H1 (cell line): ENCODE measurements around the gene CEP135. TPM values are rescaled to one million over a fixed set of nuclear protein-coding genes. Genes with fewer than 3 reads are reported as not detected.

Experiments
- polyA plus RNA-seq, 7 experiments: library from polyadenylated mRNA; depleted of rRNA in 3 of 7; stranded (reverse) in 5 of 7; unstranded in 2 of 7; fragments of >200 nt in 5 of 7; fragments of 200-250 nt in 2 of 7; gene quantifications; 1 replicate in 5 of 7; 2 replicates in 1 of 7; 4 replicates in 1 of 7; pipeline versions ENCODE4 v1.2.1 to v1.2.3, GENCODE V29; 2011 to 2013; ENCODE audit warnings: missing spikeins in 2 of 7, mixed read lengths in 2 of 7
- total RNA-seq: library from RNA; stranded (reverse); fragmentation: NEBNext Ultra II Directional; extraction: Animal tissue kit (Norgen Biotek cat#: 25700); gene quantifications from 2 replicates; pipeline ENCODE4 v1.2.1, GENCODE V29; 2021
- TF ChIP-seq, protein P1 (sequence below): fragments of 300-600 bp; sonication (generic); IDR thresholded peaks from 2 replicates; pipeline ENCODE4 v1.7.1; 2012; ENCODE audit warnings: low read length, moderate library complexity, mild to moderate bottlenecking, inconsistent platforms; ENCODE audit not compliant: insufficient replicate concordance

The CEP135 gene
- total and polyA plus RNA-seq, 2 of the 8 experiments (the other 6 are each of a cell fraction or from before 2014, with no cell fraction given), result 2.7 to 14.5 TPM

GRCh38 chr4:56050625-56051024 is 101.9 kb downstream of the CEP135 start (continued):
- TF ChIP-seq, protein P1, sequence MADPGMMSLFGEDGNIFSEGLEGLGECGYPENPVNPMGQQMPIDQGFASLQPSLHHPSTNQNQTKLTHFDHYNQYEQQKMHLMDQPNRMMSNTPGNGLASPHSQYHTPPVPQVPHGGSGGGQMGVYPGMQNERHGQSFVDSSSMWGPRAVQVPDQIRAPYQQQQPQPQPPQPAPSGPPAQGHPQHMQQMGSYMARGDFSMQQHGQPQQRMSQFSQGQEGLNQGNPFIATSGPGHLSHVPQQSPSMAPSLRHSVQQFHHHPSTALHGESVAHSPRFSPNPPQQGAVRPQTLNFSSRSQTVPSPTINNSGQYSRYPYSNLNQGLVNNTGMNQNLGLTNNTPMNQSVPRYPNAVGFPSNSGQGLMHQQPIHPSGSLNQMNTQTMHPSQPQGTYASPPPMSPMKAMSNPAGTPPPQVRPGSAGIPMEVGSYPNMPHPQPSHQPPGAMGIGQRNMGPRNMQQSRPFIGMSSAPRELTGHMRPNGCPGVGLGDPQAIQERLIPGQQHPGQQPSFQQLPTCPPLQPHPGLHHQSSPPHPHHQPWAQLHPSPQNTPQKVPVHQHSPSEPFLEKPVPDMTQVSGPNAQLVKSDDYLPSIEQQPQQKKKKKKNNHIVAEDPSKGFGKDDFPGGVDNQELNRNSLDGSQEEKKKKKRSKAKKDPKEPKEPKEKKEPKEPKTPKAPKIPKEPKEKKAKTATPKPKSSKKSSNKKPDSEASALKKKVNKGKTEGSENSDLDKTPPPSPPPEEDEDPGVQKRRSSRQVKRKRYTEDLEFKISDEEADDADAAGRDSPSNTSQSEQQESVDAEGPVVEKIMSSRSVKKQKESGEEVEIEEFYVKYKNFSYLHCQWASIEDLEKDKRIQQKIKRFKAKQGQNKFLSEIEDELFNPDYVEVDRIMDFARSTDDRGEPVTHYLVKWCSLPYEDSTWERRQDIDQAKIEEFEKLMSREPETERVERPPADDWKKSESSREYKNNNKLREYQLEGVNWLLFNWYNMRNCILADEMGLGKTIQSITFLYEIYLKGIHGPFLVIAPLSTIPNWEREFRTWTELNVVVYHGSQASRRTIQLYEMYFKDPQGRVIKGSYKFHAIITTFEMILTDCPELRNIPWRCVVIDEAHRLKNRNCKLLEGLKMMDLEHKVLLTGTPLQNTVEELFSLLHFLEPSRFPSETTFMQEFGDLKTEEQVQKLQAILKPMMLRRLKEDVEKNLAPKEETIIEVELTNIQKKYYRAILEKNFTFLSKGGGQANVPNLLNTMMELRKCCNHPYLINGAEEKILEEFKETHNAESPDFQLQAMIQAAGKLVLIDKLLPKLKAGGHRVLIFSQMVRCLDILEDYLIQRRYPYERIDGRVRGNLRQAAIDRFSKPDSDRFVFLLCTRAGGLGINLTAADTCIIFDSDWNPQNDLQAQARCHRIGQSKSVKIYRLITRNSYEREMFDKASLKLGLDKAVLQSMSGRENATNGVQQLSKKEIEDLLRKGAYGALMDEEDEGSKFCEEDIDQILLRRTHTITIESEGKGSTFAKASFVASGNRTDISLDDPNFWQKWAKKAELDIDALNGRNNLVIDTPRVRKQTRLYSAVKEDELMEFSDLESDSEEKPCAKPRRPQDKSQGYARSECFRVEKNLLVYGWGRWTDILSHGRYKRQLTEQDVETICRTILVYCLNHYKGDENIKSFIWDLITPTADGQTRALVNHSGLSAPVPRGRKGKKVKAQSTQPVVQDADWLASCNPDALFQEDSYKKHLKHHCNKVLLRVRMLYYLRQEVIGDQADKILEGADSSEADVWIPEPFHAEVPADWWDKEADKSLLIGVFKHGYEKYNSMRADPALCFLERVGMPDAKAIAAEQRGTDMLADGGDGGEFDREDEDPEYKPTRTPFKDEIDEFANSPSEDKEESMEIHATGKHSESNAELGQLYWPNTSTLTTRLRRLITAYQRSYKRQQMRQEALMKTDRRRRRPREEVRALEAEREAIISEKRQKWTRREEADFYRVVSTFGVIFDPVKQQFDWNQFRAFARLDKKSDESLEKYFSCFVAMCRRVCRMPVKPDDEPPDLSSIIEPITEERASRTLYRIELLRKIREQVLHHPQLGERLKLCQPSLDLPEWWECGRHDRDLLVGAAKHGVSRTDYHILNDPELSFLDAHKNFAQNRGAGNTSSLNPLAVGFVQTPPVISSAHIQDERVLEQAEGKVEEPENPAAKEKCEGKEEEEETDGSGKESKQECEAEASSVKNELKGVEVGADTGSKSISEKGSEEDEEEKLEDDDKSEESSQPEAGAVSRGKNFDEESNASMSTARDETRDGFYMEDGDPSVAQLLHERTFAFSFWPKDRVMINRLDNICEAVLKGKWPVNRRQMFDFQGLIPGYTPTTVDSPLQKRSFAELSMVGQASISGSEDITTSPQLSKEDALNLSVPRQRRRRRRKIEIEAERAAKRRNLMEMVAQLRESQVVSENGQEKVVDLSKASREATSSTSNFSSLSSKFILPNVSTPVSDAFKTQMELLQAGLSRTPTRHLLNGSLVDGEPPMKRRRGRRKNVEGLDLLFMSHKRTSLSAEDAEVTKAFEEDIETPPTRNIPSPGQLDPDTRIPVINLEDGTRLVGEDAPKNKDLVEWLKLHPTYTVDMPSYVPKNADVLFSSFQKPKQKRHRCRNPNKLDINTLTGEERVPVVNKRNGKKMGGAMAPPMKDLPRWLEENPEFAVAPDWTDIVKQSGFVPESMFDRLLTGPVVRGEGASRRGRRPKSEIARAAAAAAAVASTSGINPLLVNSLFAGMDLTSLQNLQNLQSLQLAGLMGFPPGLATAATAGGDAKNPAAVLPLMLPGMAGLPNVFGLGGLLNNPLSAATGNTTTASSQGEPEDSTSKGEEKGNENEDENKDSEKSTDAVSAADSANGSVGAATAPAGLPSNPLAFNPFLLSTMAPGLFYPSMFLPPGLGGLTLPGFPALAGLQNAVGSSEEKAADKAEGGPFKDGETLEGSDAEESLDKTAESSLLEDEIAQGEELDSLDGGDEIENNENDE, result no peak
- TF ChIP-seq, all 59 proteins: peak for 0
